Liver (tissue), 3 donors: ENCODE data around the gene EML6.

Experiments used
- ATF3 ChIP-seq: IDR thresholded peaks from 2 replicates; pipeline ENCODE4 v1.6.1; 2016; ENCODE audit warnings: antibody characterized with exemption
- CTCF ChIP-seq: fragments of 150-350 bp; IDR thresholded peaks from 2 replicates; pipeline ENCODE4 v1.5.1; 2017; ENCODE audit warnings: improper control_type of control experiment, low read depth, low read length; ENCODE audit not compliant: missing input control
- EGR1 ChIP-seq, 2 donors: IDR thresholded peaks; 2 replicates each; pipeline ENCODE4 v1.6.1; 2016 to 2018; ENCODE audit warnings: antibody characterized with exemption in 2 of 2, low read depth in 2 of 2
- FOXA1 ChIP-seq: IDR thresholded peaks from 2 replicates; pipeline ENCODE4 v1.6.1; 2016; ENCODE audit warnings: antibody characterized with exemption
- JUND ChIP-seq, 2 donors: IDR thresholded peaks; 2 replicates each; pipeline ENCODE4 v1.6.1; 2016; ENCODE audit warnings: antibody characterized with exemption in 2 of 2
- RAD21 ChIP-seq, 2 donors: IDR thresholded peaks; 2 replicates each; pipeline ENCODE4 v1.6.1; 2016; ENCODE audit warnings: antibody characterized with exemption in 2 of 2, mild to moderate bottlenecking in 2 of 2
- REST ChIP-seq: IDR thresholded peaks from 2 replicates; pipeline ENCODE4 v1.6.1; 2016; ENCODE audit warnings: antibody characterized with exemption, mild to moderate bottlenecking
- RXRA ChIP-seq, 2 donors: IDR thresholded peaks; 2 replicates each; pipeline ENCODE4 v1.6.1; 2017 to 2018; ENCODE audit warnings: antibody characterized with exemption in 2 of 2, mild to moderate bottlenecking in 1 of 2
- SP1 ChIP-seq: IDR thresholded peaks from 2 replicates; pipeline ENCODE4 v1.6.1; 2018; ENCODE audit warnings: antibody characterized with exemption, mild to moderate bottlenecking
- TAF1 ChIP-seq: conservative IDR thresholded peaks from 2 replicates; pipeline ENCODE4 v1.6.1; 2016; ENCODE audit warnings: antibody characterized with exemption, mild to moderate bottlenecking
- YY1 ChIP-seq: IDR thresholded peaks from 2 replicates; pipeline ENCODE4 v1.6.1; 2016; ENCODE audit warnings: antibody characterized with exemption, mild to moderate bottlenecking
- donor health status: healthy.
- donor health status: healthy.

- no peak for TF ChIP-seq SP1
- TF ChIP-seq REST, result no peak
- TF ChIP-seq CTCF, result no peak
- TF ChIP-seq EGR1 (IDR thresholded peaks at IDR 0.05; ENCODE audit: low read depth in 2 of 2), result no peak
- TF ChIP-seq YY1, result no peak
- TF ChIP-seq ATF3, result no peak
- no peak for TF ChIP-seq RAD21 (IDR thresholded peaks at IDR 0.05)
- TF ChIP-seq FOXA1, result no peak
- TF ChIP-seq RXRA (IDR thresholded peaks at IDR 0.05), result no peak
- TF ChIP-seq JUND (IDR thresholded peaks at IDR 0.05), result no peak
- no peak for TF ChIP-seq TAF1
Observed at GRCh38 chr2:54675281-54675680, 48.2 kb upstream of the EML6 start.
